B cell (primary cell): Measurements from ENCODE around the gene MFSD8.

Experiments
- CTCF ChIP-seq: fragments of 200-600 bp; IDR thresholded peaks from one replicate; pipeline ENCODE4 v1.8.0; 2022; ENCODE audit warnings: antibody characterized with exemption, mild to moderate bottlenecking
- EZH2 ChIP-seq: IDR thresholded peaks from 2 replicates; pipeline ENCODE4 v1.6.1; 2012; ENCODE audit warnings: borderline replicate concordance, low read depth, mild to moderate bottlenecking, moderate library complexity, low read length; ENCODE audit not compliant: insufficient read depth, poor library complexity, severe bottlenecking

GRCh38 chr4:128009428-128009827 is 44.5 kb upstream of the MFSD8 start:
- no peak for TF ChIP-seq EZH2
- no peak for TF ChIP-seq CTCF
